Heart left ventricle (tissue), 13 donors: Measurements from ENCODE around the gene OR6F1.

Experiments
- POLR2A ChIP-seq, 2 donors: fragments of 450-650 bp; IDR thresholded peaks; one replicate each; pipeline ENCODE4 v1.6.1; 2017; ENCODE audit warnings: antibody characterized with exemption in 2 of 2, mild to moderate bottlenecking in 2 of 2, moderate library complexity in 2 of 2
- TF ChIP-seq, protein P1 (sequence below), 12 donors: fragments of 200-600 bp; sonication (generic) in 4 of 12; IDR thresholded peaks; one replicate each; pipeline versions ENCODE4 v1.5.0 to v1.8.0; 2018 to 2022; ENCODE audit warnings: antibody characterized with exemption in 12 of 12, mild to moderate bottlenecking in 5 of 12
- donor health status: ischemic (EF 13 %, LVEDD 7.1; RV severe dilation, severe dysfunction).
- donor health status: DM: no; HTN: yes; CAD: no.
- donor health status: DM: no; HTN: no; CAD: no.
- donor health status: ischemic (EF 25% LVEDD 6.9; RV normal size, moderate dysfunction).
- donor health status: ischemic (EF 25% LVEDD 5.7; RV mildly dilated, moderate dysfunction).
- donor health status: ischemic (EF 35%, LVEDD 5.7; RV mildly dilated, moderate dysfunction).
- donor health status: nonischemic (EF 11% LVEDD 7.7; RV severe dilation, severe dysfunction).
- donor health status: DM: yes; HTN: yes; CAD: no.
- donor health status: PGD.
- donor health status: ischemic (EF 29% LVEDD 5.4; RV normal size, mild dysfunction).
- donor health status: nonischemic (EF 23%, LVEDD 6.1; RV moderate dilation, normal function).

DNA sequence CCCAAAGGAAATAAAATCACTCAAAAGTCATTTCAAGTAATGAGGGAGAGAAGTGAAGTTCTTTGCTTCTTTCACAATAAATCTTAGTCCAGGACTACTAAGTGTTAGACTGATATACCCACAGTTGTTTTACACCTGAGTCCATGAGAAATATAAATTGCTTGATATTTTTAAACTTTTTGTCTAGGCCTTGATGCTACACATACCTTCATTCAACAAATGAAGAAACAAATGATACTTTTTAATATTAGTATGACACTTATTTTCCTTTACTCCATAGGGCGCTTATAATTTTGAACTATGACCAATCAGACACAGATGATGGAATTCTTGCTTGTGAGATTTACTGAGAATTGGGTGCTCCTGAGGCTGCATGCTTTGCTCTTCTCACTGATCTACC, 21.9 kb upstream of the OR6F1 start, which contains the start of gene OR14K1:
- TF ChIP-seq, protein P1, sequence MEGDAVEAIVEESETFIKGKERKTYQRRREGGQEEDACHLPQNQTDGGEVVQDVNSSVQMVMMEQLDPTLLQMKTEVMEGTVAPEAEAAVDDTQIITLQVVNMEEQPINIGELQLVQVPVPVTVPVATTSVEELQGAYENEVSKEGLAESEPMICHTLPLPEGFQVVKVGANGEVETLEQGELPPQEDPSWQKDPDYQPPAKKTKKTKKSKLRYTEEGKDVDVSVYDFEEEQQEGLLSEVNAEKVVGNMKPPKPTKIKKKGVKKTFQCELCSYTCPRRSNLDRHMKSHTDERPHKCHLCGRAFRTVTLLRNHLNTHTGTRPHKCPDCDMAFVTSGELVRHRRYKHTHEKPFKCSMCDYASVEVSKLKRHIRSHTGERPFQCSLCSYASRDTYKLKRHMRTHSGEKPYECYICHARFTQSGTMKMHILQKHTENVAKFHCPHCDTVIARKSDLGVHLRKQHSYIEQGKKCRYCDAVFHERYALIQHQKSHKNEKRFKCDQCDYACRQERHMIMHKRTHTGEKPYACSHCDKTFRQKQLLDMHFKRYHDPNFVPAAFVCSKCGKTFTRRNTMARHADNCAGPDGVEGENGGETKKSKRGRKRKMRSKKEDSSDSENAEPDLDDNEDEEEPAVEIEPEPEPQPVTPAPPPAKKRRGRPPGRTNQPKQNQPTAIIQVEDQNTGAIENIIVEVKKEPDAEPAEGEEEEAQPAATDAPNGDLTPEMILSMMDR (IDR thresholded peaks at IDR 0.05): no peak
- TF ChIP-seq POLR2A (IDR thresholded peaks at IDR 0.05): no peak
